ENCODE results near the gene BRCA2.

The BRCA2 gene

GRCh38 chr13:32423592-32423991 is 108.3 kb downstream of the BRCA2 start:
- DNase-seq (ENCODE audit: extremely low read depth, low read depth): no peak
- TF ChIP-seq CTCF (IDR thresholded peaks at IDR 0.05; ENCODE audit: low read depth, low read length): no peak

GRCh38 chr13:32425158-32425557 is 109.8 kb downstream of the BRCA2 start:
- DNase-seq (ENCODE audit: extremely low read depth, low read depth): no peak
- no peak for TF ChIP-seq CTCF (IDR thresholded peaks at IDR 0.05; ENCODE audit: low read depth, low read length)

GRCh38 chr13:32426191-32426989 is 111.1 kb downstream of the BRCA2 start:
- no peak for DNase-seq (ENCODE audit: extremely low read depth, low read depth)

GRCh38 chr13:32426990-32427851 is 111.9 kb downstream of the BRCA2 start:
- no peak for DNase-seq (ENCODE audit: extremely low read depth, low read depth)
- no peak for TF ChIP-seq CTCF (IDR thresholded peaks at IDR 0.05; ENCODE audit: low read depth, low read length)

More at GRCh38 chr13:32426191-32426989, 111.1 kb downstream of the BRCA2 start:
- no peak for TF ChIP-seq CTCF (IDR thresholded peaks at IDR 0.05; ENCODE audit: low read depth, low read length)

GRCh38 chr13:32427852-32428580 is 112.7 kb downstream of the BRCA2 start, which contains the start of gene N4BP2L1:
Gene N4BP2L1 (minus strand): TSS chr13:32428130. CDS start chr13:32428082, 48 bp downstream.
- TF ChIP-seq CTCF (IDR thresholded peaks at IDR 0.05; ENCODE audit: low read depth, low read length): no peak
- no peak for DNase-seq (ENCODE audit: extremely low read depth, low read depth)

- TF ChIP-seq CTCF (IDR thresholded peaks at IDR 0.05; ENCODE audit: low read depth, low read length): no peak
- DNase-seq (ENCODE audit: extremely low read depth, low read depth): no peak
Observed at GRCh38 chr13:32428581-32429432, 113.5 kb downstream of the BRCA2 start.

Measured in AG09319 (cell line).